GM12878 (cell line): ENCODE data around the gene RBL2. TPM values are rescaled to one million over a fixed set of nuclear protein-coding genes. Genes with fewer than 3 reads are reported as not detected.
A peak's percentile ranks its signal among the peaks of the same experiment; 100 is the strongest.

Experiments
- ASH2L ChIP-seq: fragments of 300-600, 200-600 bp; sonication (generic); IDR thresholded peaks from 2 replicates; pipeline ENCODE4 v1.6.1; 2017; ENCODE audit warnings: low read depth, mild to moderate bottlenecking, borderline replicate concordance
- BCL11A ChIP-seq: IDR thresholded peaks from 2 replicates; pipeline ENCODE4 v1.6.1; 2011; ENCODE audit warnings: low read depth, low read length
- BHLHE40 ChIP-seq, 2 experiments: fragments of 450-650 bp in 1 of 2; IDR thresholded peaks; 2 replicates each; pipeline ENCODE4 v1.6.1; 2011 to 2017; ENCODE audit warnings: low read depth in 2 of 2, borderline replicate concordance in 1 of 2, improper control_type of control experiment in 1 of 2, low read length in 1 of 2, mild to moderate bottlenecking in 1 of 2
- BMI1 ChIP-seq: fragments of 450-650 bp; IDR thresholded peaks from 2 replicates; pipeline ENCODE4 v1.6.1; 2016; ENCODE audit warnings: mild to moderate bottlenecking, moderate library complexity, borderline replicate concordance
- CBX3 ChIP-seq: fragments of 200-600 bp; sonication (generic); IDR thresholded peaks from 2 replicates; pipeline ENCODE4 v1.6.1; 2016; ENCODE audit warnings: low read depth, borderline replicate concordance
- E4F1 ChIP-seq: fragments of 450-650 bp; IDR thresholded peaks from 2 replicates; pipeline ENCODE4 v1.6.1; 2018; ENCODE audit warnings: borderline replicate concordance, mild to moderate bottlenecking; ENCODE audit not compliant: partially characterized antibody
- EED ChIP-seq: sonication (generic); IDR thresholded peaks from 2 replicates; pipeline ENCODE4 v1.6.1; 2016; ENCODE audit warnings: antibody characterized with exemption, low read depth
- ETV6 ChIP-seq, 2 experiments: fragments of 450-650 bp in 1 of 2; IDR thresholded peaks in 1 of 2; conservative IDR thresholded peaks in 1 of 2; 2 replicates each; pipeline ENCODE4 v1.6.1; 2014; ENCODE audit warnings: antibody characterized with exemption in 1 of 2, borderline replicate concordance in 1 of 2, low read depth in 1 of 2, mild to moderate bottlenecking in 1 of 2, moderate library complexity in 1 of 2
- FOXK2 ChIP-seq: fragments of 450-650 bp; IDR thresholded peaks from 2 replicates; pipeline ENCODE4 v1.6.1; 2017; ENCODE audit warnings: mild to moderate bottlenecking, moderate library complexity
- KAT2A ChIP-seq: conservative IDR thresholded peaks from 2 replicates; pipeline ENCODE4 v1.6.1; 2011; ENCODE audit warnings: low read depth, low read length; ENCODE audit not compliant: control insufficient read depth
- KDM1A ChIP-seq: fragments of 200-600 bp; sonication (generic); IDR thresholded peaks from 2 replicates; pipeline ENCODE4 v1.6.1; 2016; ENCODE audit warnings: borderline replicate concordance
- MTA2 ChIP-seq: fragments of 450-650 bp; IDR thresholded peaks from 2 replicates; pipeline ENCODE4 v1.6.1; 2016; ENCODE audit warnings: low read depth, mild to moderate bottlenecking, moderate library complexity
- NFIC ChIP-seq: IDR thresholded peaks from 2 replicates; pipeline ENCODE4 v1.6.1; 2012; ENCODE audit warnings: low read depth, mild to moderate bottlenecking, inconsistent platforms, low read length, moderate library complexity
- NR2F1 ChIP-seq: fragments of 450-650 bp; conservative IDR thresholded peaks from 2 replicates; pipeline ENCODE4 v1.6.1; 2017; ENCODE audit warnings: mild to moderate bottlenecking
- RFX5 ChIP-seq: IDR thresholded peaks from 2 replicates; pipeline ENCODE4 v1.6.1; 2011; ENCODE audit warnings: low read depth, low read length, improper control_type of control experiment
- SMARCA5 ChIP-seq: fragments of 450-650 bp; IDR thresholded peaks from 2 replicates; pipeline ENCODE4 v1.6.1; 2017; ENCODE audit warnings: mild to moderate bottlenecking
- SRF ChIP-seq, 2 experiments: IDR thresholded peaks; 2 replicates each; pipeline ENCODE4 v1.6.1; 2011; ENCODE audit warnings: low read depth in 2 of 2, low read length in 2 of 2, mild to moderate bottlenecking in 1 of 2, moderate library complexity in 1 of 2
- TAF1 ChIP-seq: IDR thresholded peaks from 2 replicates; pipeline ENCODE4 v1.6.1; 2011; ENCODE audit warnings: mild to moderate bottlenecking, low read depth, low read length, borderline replicate concordance
- TARDBP ChIP-seq: IDR thresholded peaks from 2 replicates; pipeline ENCODE4 v1.6.1; 2016; ENCODE audit warnings: borderline replicate concordance
- ZNF622 ChIP-seq: fragments of 450-650 bp; IDR thresholded peaks from 2 replicates; pipeline ENCODE4 v1.6.1; 2017; ENCODE audit warnings: mild to moderate bottlenecking, inconsistent platforms
- ZSCAN29 ChIP-seq: fragments of 450-650 bp; IDR thresholded peaks from 2 replicates; pipeline ENCODE4 v1.6.1; 2017; ENCODE audit warnings: mild to moderate bottlenecking, moderate library complexity
- polyA plus RNA-seq, 11 experiments: library from polyadenylated mRNA; depleted of rRNA in 4 of 11; unstranded in 6 of 11; stranded (reverse) in 5 of 11; fragments of >200 nt; fragmentation: Nextera tagmentation in 4 of 11; fragmentation: Illumina TruSeq in 1 of 11; extraction: Ambion mirVana in 4 of 11; extraction: Trizol in 1 of 11; gene quantifications; 1 replicate in 1 of 11; 2 replicates in 10 of 11; pipeline versions ENCODE4 v1.2.1 to v1.2.3, GENCODE V29; 2011 to 2016; ENCODE audit warnings: inconsistent platforms in 2 of 11, missing spikeins in 2 of 11, low read depth in 1 of 11
- total RNA-seq, 4 experiments: library from RNA; depleted of rRNA in 3 of 4; stranded (reverse); fragments of >200 nt in 3 of 4; fragmentation: Illumina TruSeq in 1 of 4; extraction: Trizol in 1 of 4; gene quantifications; 2 replicates each; pipeline versions ENCODE4 v1.2.1 to v1.2.3, GENCODE V29; 2013 to 2021
- TF ChIP-seq, protein P1 (sequence below): fragments of 450-650 bp; IDR thresholded peaks from 2 replicates; pipeline ENCODE4 v1.6.1; 2018; ENCODE audit warnings: mild to moderate bottlenecking, low read depth, moderate library complexity; ENCODE audit not compliant: partially characterized antibody
- TF ChIP-seq, protein P2 (sequence below): fragments of 450-650 bp; formaldehyde crosslinking; IDR thresholded peaks from 2 replicates; pipeline ENCODE4 v1.4.0; 2022; ENCODE audit warnings: mild to moderate bottlenecking, moderate library complexity

The RBL2 gene
- total and polyA plus RNA-seq, 10 of the 15 experiments (the other 5 are each of a cell fraction or from before 2014, with no cell fraction given): 10.0 to 107 (median 39.0) TPM

GRCh38 chr16:53435066-53435688, 906 bp downstream of the RBL2 start (continued):
- TF ChIP-seq E4F1: no peak
- TF ChIP-seq BMI1: no peak
- no peak for TF ChIP-seq KAT2A
- no peak for TF ChIP-seq ASH2L
- no peak for TF ChIP-seq MTA2
- no peak for TF ChIP-seq TARDBP
- TF ChIP-seq RFX5: no peak
- no peak for TF ChIP-seq ZNF622
- TF ChIP-seq BCL11A: no peak
- no peak for TF ChIP-seq ETV6 (conservative IDR thresholded peaks at IDR 0.05 in 1 of 2, IDR thresholded peaks at IDR 0.05 in 1 of 2; ENCODE audit: borderline replicate concordance in 1 of 2, low read depth in 1 of 2)
- TF ChIP-seq CBX3: no peak
- TF ChIP-seq BHLHE40 (IDR thresholded peaks at IDR 0.05; ENCODE audit: borderline replicate concordance in 1 of 2, low read depth in 2 of 2, low read length in 1 of 2): no peak
- no peak for TF ChIP-seq TAF1
- peak; percentile 42; the same call in 1 of the 2 replicates for TF ChIP-seq SMARCA5
- TF ChIP-seq, protein P1, sequence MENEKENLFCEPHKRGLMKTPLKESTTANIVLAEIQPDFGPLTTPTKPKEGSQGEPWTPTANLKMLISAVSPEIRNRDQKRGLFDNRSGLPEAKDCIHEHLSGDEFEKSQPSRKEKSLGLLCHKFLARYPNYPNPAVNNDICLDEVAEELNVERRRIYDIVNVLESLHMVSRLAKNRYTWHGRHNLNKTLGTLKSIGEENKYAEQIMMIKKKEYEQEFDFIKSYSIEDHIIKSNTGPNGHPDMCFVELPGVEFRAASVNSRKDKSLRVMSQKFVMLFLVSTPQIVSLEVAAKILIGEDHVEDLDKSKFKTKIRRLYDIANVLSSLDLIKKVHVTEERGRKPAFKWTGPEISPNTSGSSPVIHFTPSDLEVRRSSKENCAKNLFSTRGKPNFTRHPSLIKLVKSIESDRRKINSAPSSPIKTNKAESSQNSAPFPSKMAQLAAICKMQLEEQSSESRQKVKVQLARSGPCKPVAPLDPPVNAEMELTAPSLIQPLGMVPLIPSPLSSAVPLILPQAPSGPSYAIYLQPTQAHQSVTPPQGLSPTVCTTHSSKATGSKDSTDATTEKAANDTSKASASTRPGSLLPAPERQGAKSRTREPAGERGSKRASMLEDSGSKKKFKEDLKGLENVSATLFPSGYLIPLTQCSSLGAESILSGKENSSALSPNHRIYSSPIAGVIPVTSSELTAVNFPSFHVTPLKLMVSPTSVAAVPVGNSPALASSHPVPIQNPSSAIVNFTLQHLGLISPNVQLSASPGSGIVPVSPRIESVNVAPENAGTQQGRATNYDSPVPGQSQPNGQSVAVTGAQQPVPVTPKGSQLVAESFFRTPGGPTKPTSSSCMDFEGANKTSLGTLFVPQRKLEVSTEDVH: no peak
- no peak for TF ChIP-seq KDM1A
- 0 out of 2 replicates have a peak, but pooled peaks have one; percentile 3 for TF ChIP-seq NR2F1
- 0 out of 2 replicates have a peak, but pooled peaks have one; percentile 28 for TF ChIP-seq ZSCAN29
- peak; percentile 64 to 75; a peak in 3 of 4 replicates for TF ChIP-seq SRF (IDR thresholded peaks at IDR 0.05; ENCODE audit: low read depth in 2 of 2, low read length in 2 of 2)
- TF ChIP-seq EED: no peak
- TF ChIP-seq NFIC: no peak
- TF ChIP-seq FOXK2: peak; percentile 83
- TF ChIP-seq, protein P2, sequence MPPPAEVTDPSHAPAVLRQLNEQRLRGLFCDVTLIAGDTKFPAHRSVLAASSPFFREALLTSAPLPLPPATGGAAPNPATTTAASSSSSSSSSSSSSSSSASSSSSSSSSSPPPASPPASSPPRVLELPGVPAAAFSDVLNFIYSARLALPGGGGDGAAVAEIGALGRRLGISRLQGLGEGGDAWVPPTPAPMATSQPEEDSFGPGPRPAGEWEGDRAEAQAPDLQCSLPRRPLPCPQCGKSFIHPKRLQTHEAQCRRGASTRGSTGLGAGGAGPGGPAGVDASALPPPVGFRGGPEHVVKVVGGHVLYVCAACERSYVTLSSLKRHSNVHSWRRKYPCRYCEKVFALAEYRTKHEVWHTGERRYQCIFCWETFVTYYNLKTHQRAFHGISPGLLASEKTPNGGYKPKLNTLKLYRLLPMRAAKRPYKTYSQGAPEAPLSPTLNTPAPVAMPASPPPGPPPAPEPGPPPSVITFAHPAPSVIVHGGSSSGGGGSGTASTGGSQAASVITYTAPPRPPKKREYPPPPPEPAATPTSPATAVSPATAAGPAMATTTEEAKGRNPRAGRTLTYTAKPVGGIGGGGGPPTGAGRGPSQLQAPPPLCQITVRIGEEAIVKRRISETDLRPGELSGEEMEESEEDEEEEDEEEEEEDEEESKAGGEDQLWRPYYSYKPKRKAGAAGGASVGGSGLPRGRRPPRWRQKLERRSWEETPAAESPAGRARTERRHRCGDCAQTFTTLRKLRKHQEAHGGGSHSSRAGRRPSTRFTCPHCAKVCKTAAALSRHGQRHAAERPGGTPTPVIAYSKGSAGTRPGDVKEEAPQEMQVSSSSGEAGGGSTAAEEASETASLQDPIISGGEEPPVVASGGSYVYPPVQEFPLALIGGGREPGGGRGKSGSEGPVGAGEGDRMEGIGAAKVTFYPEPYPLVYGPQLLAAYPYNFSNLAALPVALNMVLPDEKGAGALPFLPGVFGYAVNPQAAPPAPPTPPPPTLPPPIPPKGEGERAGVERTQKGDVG (CRISPR knock-in tag): no peak
